Measurements from ENCODE around the gene SIGLEC14.
A peak's percentile ranks its signal among the peaks of the same experiment; 100 is the strongest.
"Not testable (repeated sequence)": the region's sequence is repeated elsewhere in the genome, so short reads cannot be mapped to it uniquely, and the experiment has no call there.

SIGLEC14 gene

DNA sequence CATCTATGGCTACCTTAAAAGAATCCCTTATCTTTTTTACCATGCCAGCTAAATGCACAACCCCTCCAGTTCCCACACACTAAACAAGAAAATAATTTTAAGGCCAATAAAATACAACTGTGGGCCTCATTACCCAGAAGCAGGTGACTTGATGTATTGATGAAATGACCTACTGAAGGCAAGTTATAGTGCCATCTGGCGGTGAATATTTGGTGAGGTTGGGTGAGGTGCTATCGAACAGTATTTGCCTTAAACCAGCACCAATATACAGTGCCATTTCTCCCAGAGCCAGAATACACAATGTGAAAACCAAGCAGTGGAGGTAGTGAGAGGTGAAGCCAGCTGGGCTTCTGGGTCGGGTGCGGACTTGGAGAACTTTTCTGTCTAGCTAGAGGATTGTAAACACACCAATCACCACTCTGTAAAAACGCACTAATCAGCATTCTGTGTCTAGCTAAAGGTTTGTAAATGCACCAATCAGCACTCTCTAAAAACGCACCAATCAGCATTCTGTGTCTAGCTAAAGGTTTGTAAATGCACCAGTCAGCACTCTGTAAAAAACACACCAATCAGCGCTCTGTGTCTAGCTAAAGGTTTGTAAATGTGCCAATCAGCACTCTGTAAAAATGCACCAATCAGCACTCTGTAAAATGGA is 29.4 kb upstream of the SIGLEC14 start:
- DNase-seq (ENCODE audit: low spot score): not testable (repeated sequence)

DNA sequence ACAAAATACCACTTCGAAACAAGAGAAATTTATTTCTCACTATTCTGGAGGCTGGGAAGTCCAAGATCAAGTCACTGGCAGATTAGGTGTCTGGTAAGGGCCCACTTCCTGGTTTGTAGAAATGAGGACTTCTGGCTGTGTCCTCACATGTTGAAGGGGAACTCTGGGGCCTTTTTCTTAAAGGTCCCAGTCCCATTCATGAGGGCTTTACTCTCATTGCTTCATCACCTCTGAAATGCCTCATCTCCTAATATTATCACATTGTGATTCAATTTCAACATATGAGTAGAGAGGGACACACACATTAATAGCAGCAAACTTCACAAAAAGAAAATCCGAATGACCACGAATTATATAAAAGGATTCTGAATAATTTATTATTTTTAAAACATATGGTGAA is 21.6 kb upstream of the SIGLEC14 start:
- DNase-seq (ENCODE audit: low spot score): no peak

DNA sequence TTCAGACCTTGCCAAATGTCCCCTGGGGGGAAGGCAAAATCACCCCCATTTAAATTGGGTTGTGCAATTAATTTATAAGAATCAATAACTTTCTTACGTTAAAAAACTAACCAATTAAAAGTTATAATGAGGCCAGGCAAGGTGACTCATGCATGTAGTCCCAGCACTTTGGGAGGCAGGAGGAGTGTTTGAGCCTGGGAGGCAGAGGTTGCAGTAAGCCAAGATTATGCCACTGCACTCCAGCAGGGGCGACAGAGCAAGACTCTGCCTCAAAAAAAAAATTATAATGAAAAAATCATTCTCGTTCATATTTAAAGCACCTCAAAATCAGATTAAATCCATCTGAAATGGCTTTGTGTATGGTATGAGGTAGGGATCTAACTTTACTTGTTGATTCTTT is 18.4 kb upstream of the SIGLEC14 start:
- DNase-seq (ENCODE audit: low spot score): no peak

DNA sequence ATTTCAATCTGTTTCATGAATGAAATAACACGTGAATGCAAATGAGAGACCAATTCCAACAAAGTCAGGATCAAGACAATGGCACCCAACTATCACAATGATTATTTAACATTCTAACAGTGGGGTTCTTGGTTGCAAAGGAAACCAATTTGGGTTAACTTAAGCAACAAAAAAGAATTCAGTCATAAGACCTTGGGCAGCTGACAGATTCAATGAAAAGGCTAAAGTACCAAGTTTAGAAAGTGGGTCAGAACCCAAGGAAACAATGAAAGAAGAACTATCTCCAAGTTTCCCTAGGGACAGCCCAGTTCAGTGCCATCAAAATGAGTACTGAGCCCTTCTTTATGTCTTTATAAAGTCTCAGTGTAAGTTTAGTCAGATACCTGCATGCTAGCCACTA is 17.5 kb upstream of the SIGLEC14 start:
- no peak for DNase-seq (ENCODE audit: low spot score)

DNA sequence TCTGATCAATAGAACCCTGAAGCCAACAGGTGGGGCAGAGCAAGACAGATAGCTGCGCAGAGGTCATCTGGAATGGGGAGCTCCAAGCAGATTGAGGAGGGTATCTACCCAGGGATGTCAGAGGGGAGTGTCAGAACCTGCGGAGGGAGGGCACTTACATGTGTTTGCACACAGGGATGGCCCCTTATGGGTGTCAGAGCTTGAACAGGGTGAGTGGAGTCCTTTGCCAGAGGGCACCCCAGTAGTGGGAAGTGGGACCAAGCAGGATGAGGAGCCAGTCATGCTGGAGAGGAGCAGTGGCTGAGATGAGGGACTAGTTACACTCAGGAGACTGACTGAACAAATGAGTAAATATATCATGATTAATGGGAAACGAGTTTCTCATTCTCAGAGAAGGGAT is 17.0 kb upstream of the SIGLEC14 start:
- DNase-seq (ENCODE audit: low spot score): no peak

DNA sequence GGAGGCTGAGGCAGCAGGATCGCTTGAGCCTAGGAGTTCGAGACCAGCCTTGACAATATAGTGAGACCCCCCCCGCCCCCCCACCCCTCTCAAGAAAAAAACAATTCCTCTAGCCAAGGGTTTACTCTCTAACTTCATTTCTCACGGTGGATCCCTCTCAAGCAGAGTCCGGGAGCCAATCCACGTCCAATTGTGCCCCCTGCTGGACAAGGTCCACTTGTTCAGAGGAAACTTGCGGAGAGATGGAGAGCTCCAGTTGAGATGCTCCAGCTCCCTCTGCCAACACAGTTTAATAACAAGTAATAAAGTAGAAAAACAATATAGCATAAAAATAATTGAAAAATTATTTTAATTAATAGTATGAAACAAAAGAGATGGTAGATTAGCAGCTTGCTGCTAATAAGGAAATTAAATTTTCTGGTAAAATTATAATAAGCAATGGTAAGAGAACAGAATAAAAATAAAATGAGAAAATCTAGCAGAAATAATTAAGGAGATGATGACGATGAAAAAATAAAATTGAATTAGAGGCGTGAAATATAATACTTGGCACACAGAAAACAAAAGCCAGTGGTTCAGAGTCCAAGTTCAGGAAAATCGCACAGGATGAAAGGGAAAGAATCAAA is 14.5 kb upstream of the SIGLEC14 start:
- DNase-seq (ENCODE audit: low spot score): peak; percentile 75

DNA sequence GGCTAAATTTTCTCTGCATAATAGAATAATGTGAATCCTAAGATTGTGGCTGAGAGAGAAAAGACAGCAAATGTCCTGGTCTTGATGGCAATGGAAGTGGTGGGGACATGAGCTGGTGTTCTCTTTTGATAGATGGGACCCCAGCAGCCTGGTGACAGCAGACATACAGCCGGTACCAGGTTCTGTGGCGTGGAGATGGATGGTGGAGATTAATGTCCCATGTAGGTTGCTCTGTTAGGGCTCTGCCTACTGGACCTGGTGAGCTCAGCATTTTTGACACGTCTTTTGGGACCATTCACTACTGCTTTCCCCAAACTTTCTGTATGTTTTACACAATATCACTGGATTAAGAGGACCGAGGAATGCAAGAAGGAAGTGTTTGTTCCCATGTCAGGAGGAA is 8.2 kb upstream of the SIGLEC14 start:
- no peak for DNase-seq (ENCODE audit: low spot score)

DNA sequence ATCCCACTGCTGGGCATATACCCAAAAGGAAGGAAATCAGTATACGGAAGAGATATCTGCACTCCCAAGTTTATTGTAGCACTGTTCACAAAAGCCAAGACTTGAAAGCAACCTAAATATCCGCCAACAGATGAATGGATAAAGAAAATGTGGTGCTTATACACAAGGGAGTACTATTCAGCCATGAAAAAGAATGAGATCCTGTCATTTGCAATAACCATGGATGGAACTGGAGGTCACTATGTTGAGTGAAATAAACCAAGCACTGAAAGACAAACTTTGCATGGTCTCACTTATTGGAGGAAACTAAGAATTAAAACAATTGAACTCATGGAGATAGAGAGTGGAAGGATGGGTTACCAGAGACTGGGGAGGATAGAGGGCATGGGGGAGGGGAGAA is 6.5 kb upstream of the SIGLEC14 start:
- no peak for DNase-seq (ENCODE audit: low spot score)

DNA sequence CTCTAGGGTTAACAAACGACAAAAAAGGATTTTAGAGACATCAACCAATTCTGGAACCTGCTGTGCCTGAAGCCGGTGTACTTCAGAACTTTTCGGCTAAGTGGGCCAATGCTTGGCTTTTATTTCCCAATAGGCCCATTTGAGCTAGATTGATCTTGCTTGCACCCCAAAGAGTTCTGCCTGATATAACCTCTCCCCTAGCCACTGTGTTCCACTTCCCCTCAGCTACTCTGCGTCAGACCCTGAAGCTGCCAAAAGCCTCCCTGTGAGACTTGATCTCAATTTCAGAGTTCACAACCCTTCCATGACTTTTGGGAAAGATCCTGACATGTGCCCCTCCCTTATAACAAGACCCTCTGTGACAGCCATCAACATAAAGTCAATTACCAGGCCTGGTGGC is 5.6 kb upstream of the SIGLEC14 start:
- no peak for DNase-seq (ENCODE audit: low spot score)

DNA sequence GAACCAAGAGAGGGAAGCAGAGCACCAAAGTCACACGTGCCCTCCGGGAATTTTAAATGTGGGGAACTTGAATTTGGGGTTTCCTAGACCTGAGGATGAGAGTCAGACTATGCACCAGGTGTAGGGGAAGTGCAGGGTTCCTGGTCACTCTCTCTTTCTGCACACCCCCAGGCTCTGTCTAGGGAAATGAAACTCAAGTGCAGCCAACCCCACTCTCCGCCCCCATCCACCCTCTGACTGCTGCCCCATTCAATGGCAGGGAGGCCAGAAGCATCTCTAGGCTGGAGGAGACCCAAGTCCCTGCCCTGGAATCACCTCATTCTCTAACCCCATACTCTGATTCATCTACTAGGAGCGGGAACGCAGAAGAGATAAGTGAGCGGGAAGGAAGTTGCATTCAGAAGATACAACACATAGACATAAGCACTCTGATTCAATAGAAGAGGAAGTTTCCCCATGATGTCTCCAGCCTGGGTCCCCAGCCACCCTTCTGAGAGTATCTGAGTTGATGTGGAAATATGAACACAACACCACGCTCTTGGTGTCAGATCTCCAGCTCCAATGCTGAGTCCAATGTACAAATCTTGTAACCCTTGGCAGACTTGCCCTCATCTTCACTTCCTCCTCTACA is 4.7 kb upstream of the SIGLEC14 start:
- no peak for DNase-seq (ENCODE audit: low spot score)

DNA sequence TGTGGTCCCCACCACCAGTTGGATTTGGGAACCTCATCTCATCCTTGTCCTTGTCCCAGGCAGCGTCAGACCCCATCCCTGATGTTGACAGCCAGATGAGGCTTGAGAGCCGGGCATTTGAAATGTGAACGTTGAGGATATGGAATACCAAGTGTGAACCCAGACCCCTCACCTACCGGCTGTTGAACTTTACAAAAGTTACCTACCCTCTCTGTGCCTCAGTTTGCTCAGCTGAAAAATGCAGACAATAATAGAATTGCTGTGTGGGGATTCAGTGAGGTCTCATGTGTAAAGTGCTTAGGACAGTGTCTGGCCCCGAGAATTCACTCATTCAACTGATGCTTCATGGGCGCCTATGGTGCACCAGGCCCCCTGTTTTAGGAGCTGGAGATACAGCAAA is 693 bp upstream of the SIGLEC14 start:
- DNase-seq (ENCODE audit: low spot score): no peak

DNA sequence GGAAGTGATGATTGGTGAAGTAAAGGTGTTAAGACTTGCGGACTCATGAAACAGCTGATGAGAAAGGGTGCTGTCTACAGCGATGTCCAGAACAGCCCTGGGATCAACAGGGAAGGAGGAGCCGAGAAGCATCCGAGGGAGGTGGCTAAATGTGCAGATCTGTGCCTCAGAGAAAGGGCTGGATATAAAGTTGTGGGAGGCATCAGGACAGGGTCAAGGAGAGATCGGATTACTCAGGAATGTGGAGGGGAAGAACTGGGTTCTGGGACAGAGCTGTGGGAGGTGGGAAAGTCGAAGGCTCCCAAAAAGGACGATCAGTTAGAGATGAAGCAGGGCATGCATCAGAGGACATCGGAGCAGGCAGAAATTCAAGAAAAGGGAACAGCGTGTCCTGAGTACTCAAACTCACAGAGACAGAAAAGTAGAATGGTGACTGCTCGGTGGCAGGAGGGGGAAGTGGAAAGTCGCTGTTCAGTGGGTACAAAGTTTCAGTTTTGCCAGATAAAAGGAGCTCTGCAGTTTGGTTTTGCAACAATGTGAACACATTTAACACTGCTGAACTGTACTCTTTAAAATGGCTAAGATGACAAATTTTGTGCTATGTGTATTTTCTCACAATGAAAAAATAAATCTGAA is 1.9 kb downstream of the SIGLEC14 start:
- DNase-seq (ENCODE audit: low spot score): no peak

DNA sequence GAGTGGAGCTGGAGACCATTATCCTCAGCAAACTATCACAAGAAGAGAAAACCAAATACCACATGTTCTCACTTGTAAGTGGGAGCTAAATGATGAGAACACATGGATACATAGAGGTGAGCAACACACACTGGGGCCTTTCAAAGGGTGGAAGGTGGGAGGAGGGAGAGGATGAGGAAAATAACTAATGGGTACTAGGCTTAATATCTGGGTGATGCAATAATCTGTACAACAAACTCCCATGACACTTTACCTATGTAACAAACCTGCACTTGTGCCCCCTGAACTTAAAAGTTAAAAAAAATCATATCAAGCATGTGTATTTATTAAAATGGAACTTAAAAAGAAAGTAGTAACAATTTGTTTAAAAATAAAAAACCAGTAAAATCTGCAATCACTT is 5.0 kb downstream of the SIGLEC14 start:
- no peak for DNase-seq (ENCODE audit: low spot score)

DNA sequence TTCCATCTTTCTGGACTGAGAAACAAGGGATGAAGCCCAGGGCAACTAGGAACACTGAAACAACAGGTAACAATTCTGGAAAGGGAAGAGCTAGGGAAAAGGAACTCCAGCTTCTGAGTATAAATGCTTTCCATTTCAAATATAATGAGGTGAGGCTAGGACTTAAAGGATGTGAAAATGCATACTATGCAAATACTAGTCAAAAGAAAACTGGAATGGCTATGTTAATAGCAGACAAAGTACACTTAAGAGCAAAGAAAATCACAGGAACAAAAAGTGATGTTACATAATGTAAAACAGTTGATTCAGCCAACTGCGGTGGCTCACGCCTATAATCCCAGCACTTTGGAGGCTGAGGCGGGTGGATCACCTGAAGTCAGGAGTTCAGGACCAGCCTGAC is 6.2 kb downstream of the SIGLEC14 start:
- DNase-seq (ENCODE audit: low spot score): no peak

DNA sequence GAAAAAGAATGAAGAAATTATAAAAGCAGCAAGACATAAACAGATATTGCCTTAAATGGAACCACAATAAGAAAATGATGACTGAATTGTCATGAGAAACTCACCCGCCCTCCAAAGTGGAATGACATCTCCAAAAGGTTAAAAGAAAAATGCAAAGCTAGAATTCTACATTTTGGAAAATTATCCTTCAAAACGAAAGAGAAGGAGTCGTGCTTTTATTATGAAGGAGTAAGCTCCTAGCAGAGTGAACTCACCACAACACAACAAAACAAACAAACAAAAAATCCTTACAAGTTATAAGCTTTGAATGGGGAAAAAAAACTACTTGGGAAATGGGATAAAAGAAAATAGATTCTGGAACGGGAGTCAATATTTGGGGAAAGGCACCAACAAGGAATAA is 6.7 kb downstream of the SIGLEC14 start:
- DNase-seq (ENCODE audit: low spot score): no peak

DNA sequence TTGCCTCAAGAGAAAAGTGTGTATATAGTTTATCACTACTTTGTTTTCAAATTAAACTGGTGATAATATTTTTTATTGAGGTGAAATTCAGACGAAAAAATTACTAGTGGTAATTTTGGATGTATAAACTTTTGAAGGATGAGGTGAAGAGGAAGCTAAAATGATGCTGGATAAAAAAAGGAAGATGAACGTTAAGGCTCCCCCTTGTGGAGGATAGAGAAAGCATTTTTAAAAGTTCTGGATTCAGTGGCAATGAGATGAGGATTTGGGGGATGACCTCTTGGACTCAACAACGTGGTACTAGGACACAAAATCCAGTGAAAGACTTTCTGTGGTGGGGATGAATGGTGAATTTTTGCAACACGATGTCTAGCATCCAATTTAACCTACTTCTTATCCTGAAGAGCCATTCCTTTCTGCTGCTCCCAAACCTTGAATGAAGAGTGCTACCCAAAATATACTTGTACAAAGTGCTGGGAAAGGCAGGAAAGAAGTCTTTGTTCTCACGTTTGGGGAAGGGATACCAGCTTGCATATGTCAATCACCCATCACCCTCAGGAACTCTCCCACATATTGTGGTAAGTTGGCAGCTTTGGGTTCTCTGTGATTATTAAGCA is 9.2 kb downstream of the SIGLEC14 start:
- DNase-seq (ENCODE audit: low spot score): no peak

DNA sequence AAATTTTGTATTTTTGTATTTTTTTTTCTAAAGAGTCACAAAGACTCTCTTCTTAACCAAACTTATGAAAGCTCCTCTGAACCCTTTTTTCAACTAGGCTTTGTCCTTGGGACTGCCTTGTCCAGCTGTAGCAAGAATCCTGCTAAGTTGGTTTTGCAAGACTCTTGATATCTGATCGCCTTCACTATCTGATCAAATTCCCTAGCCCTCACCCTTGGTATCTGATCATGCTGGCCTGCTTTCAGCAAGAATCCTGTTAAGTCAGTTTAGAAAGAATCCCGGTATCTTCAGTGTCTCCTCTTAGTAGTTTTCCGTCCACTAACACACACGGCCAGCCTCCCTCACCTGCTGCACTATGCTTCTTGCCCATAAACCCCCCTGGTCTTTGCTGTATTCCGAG is 14.5 kb downstream of the SIGLEC14 start:
- no peak for DNase-seq (ENCODE audit: low spot score)

DNA sequence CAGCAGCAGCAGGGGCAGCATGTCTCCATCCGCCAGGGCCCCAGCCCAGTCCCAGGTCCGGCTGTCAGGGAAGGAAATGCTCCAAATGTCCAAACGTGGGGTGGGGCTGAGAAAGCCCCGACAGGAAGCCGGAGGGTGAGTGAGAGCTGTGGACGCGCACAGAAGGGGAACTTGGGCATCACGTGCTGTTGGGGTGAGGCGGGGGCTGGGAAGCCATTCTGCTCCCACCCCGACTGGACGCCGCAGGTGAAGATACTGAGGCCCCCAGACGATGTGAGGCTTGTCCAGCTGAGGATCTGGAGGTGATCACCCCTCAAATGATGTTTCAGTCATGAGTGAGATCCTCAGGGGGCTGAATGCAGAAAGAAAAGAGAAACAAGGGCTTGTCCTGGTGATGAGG is 16.3 kb downstream of the SIGLEC14 start, which contains the start of gene SIGLEC5:
TSS of gene SIGLEC5 (minus strand) at position 87 of the 400 bp plus-strand sequence. CDS start at position 21, 66 bp downstream.
- not testable (repeated sequence) for DNase-seq (ENCODE audit: low spot score)

DNA sequence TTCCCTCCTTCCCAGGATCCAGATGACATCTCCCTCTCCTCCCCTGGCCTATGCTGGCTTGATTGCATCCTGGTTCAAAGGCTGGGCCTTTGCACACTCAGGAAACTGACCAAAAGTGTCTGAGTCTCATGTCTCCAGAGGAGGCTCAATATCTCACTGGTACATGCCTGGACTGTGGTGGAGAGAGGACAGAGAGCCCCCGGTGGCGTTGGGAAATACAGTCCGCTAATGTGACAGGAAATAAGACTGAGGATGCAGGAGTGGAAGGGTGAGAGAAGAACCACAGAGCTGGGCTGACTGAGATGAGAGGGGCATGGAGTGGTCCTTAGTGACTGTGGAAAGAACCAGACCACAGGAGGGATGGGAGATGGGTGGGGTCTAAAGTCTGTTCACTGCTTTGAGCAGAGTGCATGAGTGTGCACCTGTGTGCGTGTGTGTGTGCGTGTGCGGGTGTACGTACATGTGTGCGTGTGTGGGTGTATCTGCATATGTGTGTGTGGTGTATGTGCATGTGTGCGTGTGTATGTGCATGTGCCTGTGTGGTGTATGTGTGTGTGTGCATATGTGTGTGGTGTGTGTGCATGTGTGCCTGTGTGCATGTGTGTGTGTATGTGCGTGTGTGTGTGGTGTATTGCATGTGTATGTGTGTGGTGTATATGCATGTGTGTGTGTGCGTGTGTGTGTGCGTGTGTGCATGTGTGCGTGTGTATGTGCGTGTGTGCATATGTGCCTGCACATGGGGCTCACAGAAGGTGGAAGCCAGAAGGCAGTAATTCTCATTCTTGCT is 18.3 kb downstream of the SIGLEC14 start:
- DNase-seq (ENCODE audit: low spot score): no peak

DNA sequence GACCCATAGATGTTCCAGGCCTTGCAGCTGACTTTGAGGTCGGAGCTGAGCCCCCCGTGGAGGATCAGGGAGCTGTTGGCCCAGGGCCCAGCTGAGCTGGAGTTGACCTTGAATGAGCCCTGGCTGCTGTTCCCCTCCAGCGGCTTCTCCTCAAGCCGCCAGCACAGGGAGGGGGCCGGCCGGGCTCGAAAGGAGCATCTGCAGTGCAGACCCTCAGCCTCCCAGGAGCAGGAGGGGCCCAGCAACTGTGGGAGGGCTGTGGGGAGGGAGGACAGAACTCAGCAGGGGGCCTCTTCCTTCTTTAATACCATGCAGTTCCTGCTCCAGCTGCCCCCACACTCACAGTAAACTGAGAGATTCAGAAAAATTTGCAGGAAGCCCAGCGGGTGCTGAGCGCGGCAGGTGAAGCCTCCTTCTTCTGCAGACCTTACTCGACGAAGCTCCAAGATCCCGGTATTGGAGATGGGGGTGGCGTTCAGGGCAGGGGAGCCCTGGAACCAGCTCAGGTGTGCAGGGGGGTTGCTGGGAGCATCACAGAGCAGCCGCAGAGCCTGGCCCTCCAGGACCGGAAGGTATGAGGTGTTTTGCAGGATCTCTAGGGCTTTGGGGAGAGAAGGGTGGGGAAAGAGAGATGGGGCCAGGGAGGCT is 19.0 kb downstream of the SIGLEC14 start:
- no peak for DNase-seq (ENCODE audit: low spot score)

DNA sequence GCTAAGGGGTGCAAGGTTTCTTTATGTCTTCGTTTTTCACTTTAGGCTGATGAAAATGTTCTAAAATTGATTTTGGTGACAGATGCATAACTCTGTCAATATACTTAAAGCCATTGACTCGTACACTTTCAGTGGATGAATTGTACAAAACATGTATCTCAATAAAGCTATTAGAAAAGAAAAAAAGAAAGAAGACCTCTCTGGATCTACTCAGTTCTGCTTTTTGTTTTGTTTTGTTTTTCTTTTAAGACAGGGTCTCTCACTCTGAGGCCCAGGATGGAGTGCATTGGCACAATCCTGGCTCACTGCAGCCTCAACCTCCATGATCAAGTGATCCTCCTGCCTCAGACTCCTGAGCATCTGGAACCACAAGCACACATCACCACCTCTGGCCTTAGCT is 19.9 kb downstream of the SIGLEC14 start:
- no peak for DNase-seq (ENCODE audit: low spot score)

Measured in left forelimb (tissue), 1 donor.